HepG2 (cell line): ENCODE data around the gene SRF. TPM values are rescaled to one million over a fixed set of nuclear protein-coding genes. Genes with fewer than 3 reads are reported as not detected.

Source experiments
- CEBPZ ChIP-seq: IDR thresholded peaks from 2 replicates; pipeline ENCODE4 v1.6.1; 2012; ENCODE audit warnings: low read length, improper control_type of control experiment
- HIVEP1 ChIP-seq: sonication (generic); formaldehyde crosslinking; IDR thresholded peaks from 2 replicates; pipeline ENCODE4 v1.4.0; 2020; ENCODE audit warnings: mild to moderate bottlenecking, missing genetic modification reagents
- THAP9 ChIP-seq: sonication (generic); formaldehyde crosslinking; IDR thresholded peaks from 2 replicates; pipeline ENCODE4; 2020; ENCODE audit warnings: missing genetic modification reagents, mild to moderate bottlenecking, borderline replicate concordance
- ZBTB3 ChIP-seq: sonication (generic); formaldehyde crosslinking; IDR thresholded peaks from 2 replicates; pipeline ENCODE4 v1.4.0; 2020; ENCODE audit warnings: low read depth, mild to moderate bottlenecking, moderate library complexity, missing genetic modification reagents, borderline replicate concordance
- ZEB1 ChIP-seq: IDR thresholded peaks from 2 replicates; pipeline ENCODE4 v1.6.1; 2012; ENCODE audit warnings: mild to moderate bottlenecking, low read depth, inconsistent platforms; ENCODE audit not compliant: insufficient replicate concordance
- ZNF235 ChIP-seq: sonication (generic); formaldehyde crosslinking; IDR thresholded peaks from 2 replicates; pipeline ENCODE4 v1.8.1; 2023; ENCODE audit warnings: mild to moderate bottlenecking, missing genetic modification reagents, borderline replicate concordance
- polyA plus RNA-seq, 8 experiments: library from polyadenylated mRNA; depleted of rRNA in 3 of 8; stranded (reverse) in 7 of 8; unstranded in 1 of 8; fragments of >200 nt; fragmentation: Illumina TruSeq in 4 of 8; extraction: Trizol in 4 of 8; gene quantifications; 2 replicates each; pipeline versions ENCODE4 v1.2.1 to v1.2.3, GENCODE V29; 2011 to 2016; ENCODE audit warnings: low read depth in 4 of 8, missing spikeins in 1 of 8, mixed read lengths in 1 of 8; ENCODE audit not compliant: insufficient read depth in 1 of 8
- total RNA-seq, 5 experiments: library from RNA; depleted of rRNA; stranded (reverse); fragments of >200 nt; fragmentation: Illumina TruSeq; extraction: Trizol; gene quantifications; 2 replicates each; pipeline ENCODE4 v1.2.3, GENCODE V29; 2016; ENCODE audit warnings: low read depth in 1 of 5
- TF ChIP-seq, protein P1 (sequence below): sonication (generic); formaldehyde crosslinking; IDR thresholded peaks from 2 replicates; pipeline ENCODE4 v1.4.0; 2020; ENCODE audit warnings: mild to moderate bottlenecking, missing genetic modification reagents
- TF ChIP-seq, protein P2 (sequence below): sonication (generic); formaldehyde crosslinking; IDR thresholded peaks from 2 replicates; pipeline ENCODE4 v1.8.1; 2023; ENCODE audit warnings: missing genetic modification reagents, mild to moderate bottlenecking, borderline replicate concordance
- TF ChIP-seq, protein P3 (sequence below): IDR thresholded peaks from 2 replicates; pipeline ENCODE4 v1.6.1; 2016; ENCODE audit warnings: missing compliant biosample characterization, missing genetic modification reagents, borderline replicate concordance
- TF ChIP-seq, protein P4 (sequence below): IDR thresholded peaks from 2 replicates; pipeline ENCODE4 v1.6.1; 2018; ENCODE audit warnings: missing genetic modification reagents

The SRF gene
- total and polyA plus RNA-seq, 2 of the 13 experiments (the other 11 are each of a cell fraction or from before 2014, with no cell fraction given) = 25.5 to 44.1 TPM

- TF ChIP-seq, protein P1, sequence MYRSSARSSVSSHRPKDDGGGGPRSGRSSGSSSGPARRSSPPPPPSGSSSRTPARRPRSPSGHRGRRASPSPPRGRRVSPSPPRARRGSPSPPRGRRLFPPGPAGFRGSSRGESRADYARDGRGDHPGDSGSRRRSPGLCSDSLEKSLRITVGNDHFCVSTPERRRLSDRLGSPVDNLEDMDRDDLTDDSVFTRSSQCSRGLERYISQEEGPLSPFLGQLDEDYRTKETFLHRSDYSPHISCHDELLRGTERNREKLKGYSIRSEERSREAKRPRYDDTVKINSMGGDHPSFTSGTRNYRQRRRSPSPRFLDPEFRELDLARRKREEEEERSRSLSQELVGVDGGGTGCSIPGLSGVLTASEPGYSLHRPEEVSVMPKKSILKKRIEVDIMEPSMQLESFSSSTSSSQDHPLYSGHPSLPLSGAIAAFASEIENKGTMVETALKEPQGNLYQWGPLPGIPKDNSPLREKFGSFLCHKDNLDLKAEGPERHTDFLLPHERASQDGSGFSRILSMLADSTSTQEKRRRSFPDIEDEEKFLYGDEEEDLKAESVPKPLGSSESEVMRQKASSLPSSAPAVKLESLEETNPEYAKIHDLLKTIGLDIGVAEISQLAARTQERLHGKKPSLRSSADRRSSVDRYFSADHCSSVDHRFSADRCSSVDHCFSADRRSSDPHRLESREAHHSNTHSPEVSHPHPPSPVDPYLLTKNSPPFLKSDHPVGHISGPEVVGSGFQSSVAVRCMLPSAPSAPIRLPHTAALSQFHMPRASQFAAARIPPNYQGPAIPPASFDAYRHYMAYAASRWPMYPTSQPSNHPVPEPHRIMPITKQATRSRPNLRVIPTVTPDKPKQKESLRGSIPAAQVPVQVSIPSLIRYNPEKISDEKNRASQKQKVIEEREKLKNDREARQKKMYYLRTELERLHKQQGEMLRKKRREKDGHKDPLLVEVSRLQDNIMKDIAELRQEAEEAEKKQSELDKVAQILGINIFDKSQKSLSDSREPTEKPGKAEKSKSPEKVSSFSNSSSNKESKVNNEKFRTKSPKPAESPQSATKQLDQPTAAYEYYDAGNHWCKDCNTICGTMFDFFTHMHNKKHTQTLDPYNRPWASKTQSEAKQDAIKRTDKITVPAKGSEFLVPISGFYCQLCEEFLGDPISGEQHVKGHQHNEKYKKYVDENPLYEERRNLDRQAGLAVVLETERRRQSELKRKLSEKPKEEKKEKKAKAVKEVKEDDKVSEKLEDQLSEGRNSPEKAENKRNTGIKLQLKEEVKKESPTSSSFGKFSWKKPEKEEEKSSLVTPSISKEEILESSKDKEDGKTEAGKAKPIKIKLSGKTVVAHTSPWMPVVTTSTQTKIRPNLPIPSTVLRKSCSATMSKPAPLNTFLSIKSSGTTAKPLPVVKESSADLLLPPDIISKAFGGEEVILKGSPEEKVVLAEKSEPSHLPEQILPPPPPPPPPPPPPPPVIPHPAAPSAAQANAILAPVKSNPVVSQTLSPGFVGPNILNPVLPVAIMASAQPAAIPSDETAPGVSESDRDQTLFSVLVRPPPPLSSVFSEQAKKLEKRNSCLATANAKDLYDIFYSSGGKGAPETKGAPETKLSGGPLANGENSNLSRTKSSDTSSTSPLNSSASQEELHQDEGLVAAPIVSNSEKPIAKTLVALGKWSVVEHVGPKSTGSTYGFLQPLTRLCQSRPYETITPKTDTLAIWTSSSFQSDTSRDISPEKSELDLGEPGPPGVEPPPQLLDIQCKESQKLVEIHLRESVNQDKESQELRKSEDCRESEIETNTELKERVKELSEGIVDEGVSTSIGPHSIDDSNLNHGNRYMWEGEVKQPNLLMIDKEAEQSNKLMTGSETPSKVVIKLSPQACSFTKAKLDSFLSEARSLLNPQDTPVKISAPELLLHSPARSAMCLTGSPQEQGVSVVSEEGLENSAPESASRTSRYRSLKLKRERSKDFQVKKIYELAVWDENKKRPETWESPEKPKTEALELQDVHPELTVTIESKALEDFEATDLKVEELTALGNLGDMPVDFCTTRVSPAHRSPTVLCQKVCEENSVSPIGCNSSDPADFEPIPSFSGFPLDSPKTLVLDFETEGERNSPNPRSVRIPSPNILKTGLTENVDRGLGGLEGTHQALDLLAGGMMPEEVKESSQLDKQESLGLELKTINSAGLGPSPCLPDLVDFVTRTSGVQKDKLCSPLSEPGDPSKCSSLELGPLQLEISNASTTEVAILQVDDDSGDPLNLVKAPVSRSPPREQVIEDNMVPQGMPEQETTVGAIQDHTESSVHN = no peak; the same call in 1 of the 2 replicates
- no peak for TF ChIP-seq CEBPZ
- TF ChIP-seq, protein P2, sequence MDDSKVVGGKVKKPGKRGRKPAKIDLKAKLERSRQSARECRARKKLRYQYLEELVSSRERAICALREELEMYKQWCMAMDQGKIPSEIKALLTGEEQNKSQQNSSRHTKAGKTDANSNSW (CRISPR knock-in tag) = no peak
- peak; percentile 79 for TF ChIP-seq ZEB1
- TF ChIP-seq ZNF235 (CRISPR knock-in tag) = peak; percentile 26; the same call in 1 of the 2 replicates
- TF ChIP-seq, protein P3, sequence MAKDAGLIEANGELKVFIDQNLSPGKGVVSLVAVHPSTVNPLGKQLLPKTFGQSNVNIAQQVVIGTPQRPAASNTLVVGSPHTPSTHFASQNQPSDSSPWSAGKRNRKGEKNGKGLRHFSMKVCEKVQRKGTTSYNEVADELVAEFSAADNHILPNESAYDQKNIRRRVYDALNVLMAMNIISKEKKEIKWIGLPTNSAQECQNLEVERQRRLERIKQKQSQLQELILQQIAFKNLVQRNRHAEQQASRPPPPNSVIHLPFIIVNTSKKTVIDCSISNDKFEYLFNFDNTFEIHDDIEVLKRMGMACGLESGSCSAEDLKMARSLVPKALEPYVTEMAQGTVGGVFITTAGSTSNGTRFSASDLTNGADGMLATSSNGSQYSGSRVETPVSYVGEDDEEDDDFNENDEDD (CRISPR knock-in tag) = peak; percentile 66; the same call in 1 of the 2 replicates
- TF ChIP-seq THAP9 (CRISPR knock-in tag) = peak; percentile 14; the same call in 1 of the 2 replicates
- no peak for TF ChIP-seq HIVEP1 (CRISPR knock-in tag)
- TF ChIP-seq, protein P4, sequence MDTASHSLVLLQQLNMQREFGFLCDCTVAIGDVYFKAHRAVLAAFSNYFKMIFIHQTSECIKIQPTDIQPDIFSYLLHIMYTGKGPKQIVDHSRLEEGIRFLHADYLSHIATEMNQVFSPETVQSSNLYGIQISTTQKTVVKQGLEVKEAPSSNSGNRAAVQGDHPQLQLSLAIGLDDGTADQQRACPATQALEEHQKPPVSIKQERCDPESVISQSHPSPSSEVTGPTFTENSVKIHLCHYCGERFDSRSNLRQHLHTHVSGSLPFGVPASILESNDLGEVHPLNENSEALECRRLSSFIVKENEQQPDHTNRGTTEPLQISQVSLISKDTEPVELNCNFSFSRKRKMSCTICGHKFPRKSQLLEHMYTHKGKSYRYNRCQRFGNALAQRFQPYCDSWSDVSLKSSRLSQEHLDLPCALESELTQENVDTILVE (CRISPR knock-in tag) = peak; percentile 14; the same call in 1 of the 2 replicates
- TF ChIP-seq ZBTB3 (CRISPR knock-in tag) = peak; percentile 63; the same call in 1 of the 2 replicates
Observed at GRCh38 chr6:43170417-43170930, 595 bp upstream of the SRF start (continued).
